Measurements from ENCODE around the gene LIN28B.

DNA sequence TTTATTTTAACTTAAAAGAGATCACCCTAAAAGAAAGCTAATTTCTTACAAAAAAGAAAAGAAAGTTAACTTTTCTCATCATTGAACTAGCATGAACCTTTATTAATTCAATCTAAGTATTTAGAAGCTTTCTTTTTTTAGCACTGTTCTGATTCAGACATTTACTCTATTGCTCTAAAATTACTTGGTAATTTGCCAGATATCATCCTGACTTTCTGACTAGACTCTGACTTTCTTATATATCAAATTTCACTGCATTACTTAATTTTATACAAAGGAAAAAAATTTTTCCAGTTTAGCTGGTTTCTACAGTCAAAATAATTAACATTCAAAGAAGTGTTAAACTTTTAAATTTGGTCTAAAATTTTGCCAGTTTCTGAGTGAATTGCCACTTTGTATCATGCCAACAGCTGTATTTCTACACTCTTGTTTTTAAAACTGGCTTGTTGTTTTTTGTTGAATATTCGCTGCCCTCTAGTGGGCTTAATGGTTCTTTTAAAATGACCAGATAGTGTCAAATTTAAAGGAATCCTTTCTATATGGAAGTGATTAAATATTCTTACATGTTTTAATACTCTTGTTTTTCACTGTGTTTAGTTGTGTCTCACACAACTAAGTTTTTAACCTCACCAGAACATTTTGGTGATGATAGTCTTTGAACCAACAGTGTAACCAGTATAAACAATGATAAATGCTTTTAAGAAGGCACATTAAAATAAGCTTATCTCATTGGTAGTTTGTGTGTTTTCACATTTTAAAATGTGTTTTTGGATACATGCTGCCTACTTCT lies 120.9 kb downstream of the LIN28B start:
- TF ChIP-seq, protein P1, sequence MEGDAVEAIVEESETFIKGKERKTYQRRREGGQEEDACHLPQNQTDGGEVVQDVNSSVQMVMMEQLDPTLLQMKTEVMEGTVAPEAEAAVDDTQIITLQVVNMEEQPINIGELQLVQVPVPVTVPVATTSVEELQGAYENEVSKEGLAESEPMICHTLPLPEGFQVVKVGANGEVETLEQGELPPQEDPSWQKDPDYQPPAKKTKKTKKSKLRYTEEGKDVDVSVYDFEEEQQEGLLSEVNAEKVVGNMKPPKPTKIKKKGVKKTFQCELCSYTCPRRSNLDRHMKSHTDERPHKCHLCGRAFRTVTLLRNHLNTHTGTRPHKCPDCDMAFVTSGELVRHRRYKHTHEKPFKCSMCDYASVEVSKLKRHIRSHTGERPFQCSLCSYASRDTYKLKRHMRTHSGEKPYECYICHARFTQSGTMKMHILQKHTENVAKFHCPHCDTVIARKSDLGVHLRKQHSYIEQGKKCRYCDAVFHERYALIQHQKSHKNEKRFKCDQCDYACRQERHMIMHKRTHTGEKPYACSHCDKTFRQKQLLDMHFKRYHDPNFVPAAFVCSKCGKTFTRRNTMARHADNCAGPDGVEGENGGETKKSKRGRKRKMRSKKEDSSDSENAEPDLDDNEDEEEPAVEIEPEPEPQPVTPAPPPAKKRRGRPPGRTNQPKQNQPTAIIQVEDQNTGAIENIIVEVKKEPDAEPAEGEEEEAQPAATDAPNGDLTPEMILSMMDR (conservative IDR thresholded peaks at IDR 0.05; ENCODE audit: low read depth in 2 of 2): peak; percentile 56 to 83
- no peak for TF ChIP-seq POLR2AphosphoS5 (IDR thresholded peaks at IDR 0.05; ENCODE audit: low read depth)
- TF ChIP-seq EZH2phosphoT487 (IDR thresholded peaks at IDR 0.05; ENCODE audit: unreplicated experiment): no peak
- TF ChIP-seq, protein P2, sequence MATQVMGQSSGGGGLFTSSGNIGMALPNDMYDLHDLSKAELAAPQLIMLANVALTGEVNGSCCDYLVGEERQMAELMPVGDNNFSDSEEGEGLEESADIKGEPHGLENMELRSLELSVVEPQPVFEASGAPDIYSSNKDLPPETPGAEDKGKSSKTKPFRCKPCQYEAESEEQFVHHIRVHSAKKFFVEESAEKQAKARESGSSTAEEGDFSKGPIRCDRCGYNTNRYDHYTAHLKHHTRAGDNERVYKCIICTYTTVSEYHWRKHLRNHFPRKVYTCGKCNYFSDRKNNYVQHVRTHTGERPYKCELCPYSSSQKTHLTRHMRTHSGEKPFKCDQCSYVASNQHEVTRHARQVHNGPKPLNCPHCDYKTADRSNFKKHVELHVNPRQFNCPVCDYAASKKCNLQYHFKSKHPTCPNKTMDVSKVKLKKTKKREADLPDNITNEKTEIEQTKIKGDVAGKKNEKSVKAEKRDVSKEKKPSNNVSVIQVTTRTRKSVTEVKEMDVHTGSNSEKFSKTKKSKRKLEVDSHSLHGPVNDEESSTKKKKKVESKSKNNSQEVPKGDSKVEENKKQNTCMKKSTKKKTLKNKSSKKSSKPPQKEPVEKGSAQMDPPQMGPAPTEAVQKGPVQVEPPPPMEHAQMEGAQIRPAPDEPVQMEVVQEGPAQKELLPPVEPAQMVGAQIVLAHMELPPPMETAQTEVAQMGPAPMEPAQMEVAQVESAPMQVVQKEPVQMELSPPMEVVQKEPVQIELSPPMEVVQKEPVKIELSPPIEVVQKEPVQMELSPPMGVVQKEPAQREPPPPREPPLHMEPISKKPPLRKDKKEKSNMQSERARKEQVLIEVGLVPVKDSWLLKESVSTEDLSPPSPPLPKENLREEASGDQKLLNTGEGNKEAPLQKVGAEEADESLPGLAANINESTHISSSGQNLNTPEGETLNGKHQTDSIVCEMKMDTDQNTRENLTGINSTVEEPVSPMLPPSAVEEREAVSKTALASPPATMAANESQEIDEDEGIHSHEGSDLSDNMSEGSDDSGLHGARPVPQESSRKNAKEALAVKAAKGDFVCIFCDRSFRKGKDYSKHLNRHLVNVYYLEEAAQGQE (IDR thresholded peaks at IDR 0.05; ENCODE audit: unreplicated experiment): no peak
- TF ChIP-seq STAT1 (IDR thresholded peaks at IDR 0.05; ENCODE audit: unreplicated experiment): no peak
